HepG2 (cell line): Measurements from ENCODE around the gene HSDL2. TPM values are rescaled to one million over a fixed set of nuclear protein-coding genes. Genes with fewer than 3 reads are reported as not detected.
A peak's percentile ranks its signal among the peaks of the same experiment; 100 is the strongest.

Source experiments
- ETV5 ChIP-seq: IDR thresholded peaks from 2 replicates; pipeline ENCODE4 v1.6.1; 2018; ENCODE audit warnings: missing biosample characterization, missing genetic modification reagents, inconsistent platforms, borderline replicate concordance
- EZH2 ChIP-seq: conservative IDR thresholded peaks from 2 replicates; pipeline ENCODE4 v1.6.1; 2012; ENCODE audit warnings: mild to moderate bottlenecking, low read depth, low read length, moderate library complexity
- GABPB1 ChIP-seq: IDR thresholded peaks from 2 replicates; pipeline ENCODE4 v1.6.1; 2016; ENCODE audit warnings: mild to moderate bottlenecking, missing genetic modification reagents, moderate library complexity, missing compliant biosample characterization
- IRX3 ChIP-seq: sonication (generic); formaldehyde crosslinking; IDR thresholded peaks from 2 replicates; pipeline ENCODE4 v1.8.1; 2023; ENCODE audit warnings: mild to moderate bottlenecking, low read depth, missing genetic modification reagents, borderline replicate concordance
- KDM5A ChIP-seq: fragments of 200-600 bp; sonication (generic); IDR thresholded peaks from 2 replicates; pipeline ENCODE4 v1.7.0; 2018; ENCODE audit warnings: antibody characterized with exemption, mild to moderate bottlenecking, low read length, borderline replicate concordance
- KLF9 ChIP-seq: IDR thresholded peaks from 2 replicates; pipeline ENCODE4 v1.6.1; 2016; ENCODE audit warnings: low read depth
- MAFF ChIP-seq: IDR thresholded peaks from 2 replicates; pipeline ENCODE4 v1.6.1; 2011; ENCODE audit warnings: low read depth, low read length, improper control_type of control experiment
- MED1 ChIP-seq: sonication (generic); formaldehyde crosslinking; IDR thresholded peaks from 2 replicates; pipeline ENCODE4 v1.4.0; 2020; ENCODE audit warnings: missing genetic modification reagents
- MEIS2 ChIP-seq: sonication (generic); formaldehyde crosslinking; IDR thresholded peaks from 2 replicates; pipeline ENCODE4 v1.9.0; 2021; ENCODE audit warnings: mild to moderate bottlenecking, missing genetic modification reagents
- PITX1 ChIP-seq: sonication (generic); formaldehyde crosslinking; IDR thresholded peaks from 2 replicates; pipeline ENCODE4 v1.5.1; 2020; ENCODE audit warnings: mild to moderate bottlenecking, missing genetic modification reagents
- PPARG ChIP-seq: conservative IDR thresholded peaks from 2 replicates; pipeline ENCODE4 v1.6.1; 2016; ENCODE audit warnings: missing biosample characterization, missing genetic modification reagents
- RXRA ChIP-seq: sonication (generic); formaldehyde crosslinking; IDR thresholded peaks from 2 replicates; pipeline ENCODE4 v1.5.1; 2020; ENCODE audit warnings: missing genetic modification reagents
- RXRB ChIP-seq: IDR thresholded peaks from 2 replicates; pipeline ENCODE4 v1.6.1; 2016; ENCODE audit warnings: borderline replicate concordance, missing genetic modification reagents, missing compliant biosample characterization
- SAP130 ChIP-seq: IDR thresholded peaks from 2 replicates; pipeline ENCODE4 v1.6.1; 2016; ENCODE audit warnings: low read depth
- SOX13 ChIP-seq, 3 experiments: fragments of 450-650 bp in 1 of 3; sonication (generic) in 1 of 3; formaldehyde crosslinking in 1 of 3; IDR thresholded peaks in 2 of 3; conservative IDR thresholded peaks in 1 of 3; 2 replicates each; pipeline versions ENCODE4 v1.5.0 to v1.6.1; 2016 to 2020; ENCODE audit warnings: antibody characterized with exemption in 1 of 3, mild to moderate bottlenecking in 1 of 3, missing compliant biosample characterization in 1 of 3, missing genetic modification reagents in 1 of 3, moderate library complexity in 1 of 3
- XRCC5 ChIP-seq: fragments of 200-400 bp; formaldehyde crosslinking; optimal IDR thresholded peaks from 2 replicates; pipeline ENCODE3; 2017; ENCODE audit warnings: mild to moderate bottlenecking, low read length
- ZBTB1 ChIP-seq: sonication (generic); formaldehyde crosslinking; IDR thresholded peaks from 2 replicates; pipeline ENCODE4 v1.4.0; 2020; ENCODE audit warnings: missing genetic modification reagents, borderline replicate concordance
- ZFP82 ChIP-seq: sonication (generic); formaldehyde crosslinking; IDR thresholded peaks from 2 replicates; pipeline ENCODE4 v1.5.1; 2020; ENCODE audit warnings: mild to moderate bottlenecking, missing genetic modification reagents, borderline replicate concordance
- ZFX ChIP-seq: sonication (generic); formaldehyde crosslinking; IDR thresholded peaks from 2 replicates; pipeline ENCODE4 v1.4.0; 2020; ENCODE audit warnings: mild to moderate bottlenecking, low read depth, missing genetic modification reagents, moderate library complexity
- ZNF274 ChIP-seq: sonication (generic); formaldehyde crosslinking; IDR thresholded peaks from 2 replicates; pipeline ENCODE4 v1.5.1; 2020; ENCODE audit warnings: mild to moderate bottlenecking, missing genetic modification reagents
- ZNF292 ChIP-seq: sonication (generic); formaldehyde crosslinking; IDR thresholded peaks from 2 replicates; pipeline ENCODE4 v1.8.1; 2022; ENCODE audit warnings: mild to moderate bottlenecking, low read depth, missing genetic modification reagents, borderline replicate concordance
- ZNF333 ChIP-seq: sonication (generic); formaldehyde crosslinking; IDR thresholded peaks from 2 replicates; pipeline ENCODE4 v1.4.0; 2020; ENCODE audit warnings: mild to moderate bottlenecking, missing genetic modification reagents, borderline replicate concordance
- ZNF589 ChIP-seq: sonication (generic); formaldehyde crosslinking; conservative IDR thresholded peaks from 2 replicates; pipeline ENCODE4 v1.8.0; 2022; ENCODE audit warnings: mild to moderate bottlenecking, moderate library complexity, missing genetic modification reagents
- ZNF761 ChIP-seq: sonication (generic); formaldehyde crosslinking; conservative IDR thresholded peaks from 2 replicates; pipeline ENCODE4 v1.4.0; 2020; ENCODE audit warnings: mild to moderate bottlenecking, missing genetic modification reagents
- polyA plus RNA-seq, 8 experiments: library from polyadenylated mRNA; depleted of rRNA in 3 of 8; stranded (reverse) in 7 of 8; unstranded in 1 of 8; fragments of >200 nt; fragmentation: Illumina TruSeq in 4 of 8; extraction: Trizol in 4 of 8; gene quantifications; 2 replicates each; pipeline versions ENCODE4 v1.2.1 to v1.2.3, GENCODE V29; 2011 to 2016; ENCODE audit warnings: low read depth in 4 of 8, missing spikeins in 1 of 8, mixed read lengths in 1 of 8; ENCODE audit not compliant: insufficient read depth in 1 of 8
- total RNA-seq, 5 experiments: library from RNA; depleted of rRNA; stranded (reverse); fragments of >200 nt; fragmentation: Illumina TruSeq; extraction: Trizol; gene quantifications; 2 replicates each; pipeline ENCODE4 v1.2.3, GENCODE V29; 2016; ENCODE audit warnings: low read depth in 1 of 5
- TF ChIP-seq, protein P1 (sequence below): sonication (generic); formaldehyde crosslinking; IDR thresholded peaks from 2 replicates; pipeline ENCODE4 v1.4.0; 2020; ENCODE audit warnings: mild to moderate bottlenecking, missing genetic modification reagents
- TF ChIP-seq, protein P2 (sequence below): sonication (generic); formaldehyde crosslinking; IDR thresholded peaks from 2 replicates; pipeline ENCODE4 v1.8.0; 2022; ENCODE audit warnings: low read depth, missing genetic modification reagents
- TF ChIP-seq, protein P3 (sequence below): sonication (generic); formaldehyde crosslinking; IDR thresholded peaks from 2 replicates; pipeline ENCODE4 v1.5.0; 2020; ENCODE audit warnings: mild to moderate bottlenecking, missing genetic modification reagents, borderline replicate concordance

HSDL2 gene
- total and polyA plus RNA-seq, 2 of the 13 experiments (the other 11 are each of a cell fraction or from before 2014, with no cell fraction given) = 55.3 to 80.2 TPM

DNA sequence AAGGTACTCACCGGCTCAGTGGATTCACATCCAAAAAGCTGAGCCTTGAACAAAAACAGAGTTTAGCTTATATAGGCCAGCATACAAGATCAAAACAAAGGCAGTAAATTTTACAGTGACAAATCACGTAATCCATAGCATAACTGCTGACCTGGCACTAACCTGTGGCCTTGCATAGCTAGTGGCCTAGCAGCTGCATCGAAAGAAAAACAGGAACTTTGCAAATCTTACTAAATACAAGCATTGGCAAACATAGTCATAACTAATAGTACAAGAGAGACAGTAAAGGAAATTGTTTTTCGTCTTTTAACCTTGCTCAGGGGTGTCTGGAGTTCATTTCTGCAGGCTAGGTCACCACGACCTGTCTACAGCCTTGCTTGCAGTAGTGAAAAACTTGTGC, 4.8 kb downstream of the HSDL2 start (continued):
- TF ChIP-seq SAP130 (CRISPR knock-in tag) (peak; percentile 47; the same call in 1 of the 2 replicates), ZNF761 (CRISPR knock-in tag) (no peak), ZNF274 (CRISPR knock-in tag) (no peak), KDM5A (no peak), ZNF292 (CRISPR knock-in tag) (peak; percentile 18; the same call in 1 of the 2 replicates), RXRB (CRISPR knock-in tag) (peak; percentile 41; the same call in 1 of the 2 replicates), PPARG (CRISPR knock-in tag) (no peak; the same call in 1 of the 2 replicates), PITX1 (CRISPR knock-in tag) (no peak), MED1 (CRISPR knock-in tag) (peak; percentile 71), GABPB1 (CRISPR knock-in tag) (no peak), IRX3 (CRISPR knock-in tag) (no peak), KLF9 (CRISPR knock-in tag) (no peak), MEIS2 (CRISPR knock-in tag) (no peak), ZNF589 (no peak), MAFF (peak; percentile 99), EZH2 (no peak), ZFP82 (CRISPR knock-in tag) (no peak), ZNF333 (CRISPR knock-in tag) (no peak), ETV5 (peak; percentile 37; the same call in 1 of the 2 replicates), XRCC5 (no peak), RXRA (CRISPR knock-in tag) (no peak), ZBTB1 (CRISPR knock-in tag) (no peak), SOX13 (IDR thresholded peaks at IDR 0.05) (no peak), SOX13 (CRISPR knock-in tag; conservative IDR thresholded peaks at IDR 0.05 in 1 of 2, IDR thresholded peaks at IDR 0.05 in 1 of 2) (peak in 1 of 2 experiments; percentile 45; a peak in 1 of 4 replicates), ZFX (CRISPR knock-in tag) (peak; percentile 34; the same call in 1 of the 2 replicates)
- TF ChIP-seq, protein P1, sequence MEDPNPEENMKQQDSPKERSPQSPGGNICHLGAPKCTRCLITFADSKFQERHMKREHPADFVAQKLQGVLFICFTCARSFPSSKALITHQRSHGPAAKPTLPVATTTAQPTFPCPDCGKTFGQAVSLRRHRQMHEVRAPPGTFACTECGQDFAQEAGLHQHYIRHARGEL = no peak
- TF ChIP-seq, protein P2, sequence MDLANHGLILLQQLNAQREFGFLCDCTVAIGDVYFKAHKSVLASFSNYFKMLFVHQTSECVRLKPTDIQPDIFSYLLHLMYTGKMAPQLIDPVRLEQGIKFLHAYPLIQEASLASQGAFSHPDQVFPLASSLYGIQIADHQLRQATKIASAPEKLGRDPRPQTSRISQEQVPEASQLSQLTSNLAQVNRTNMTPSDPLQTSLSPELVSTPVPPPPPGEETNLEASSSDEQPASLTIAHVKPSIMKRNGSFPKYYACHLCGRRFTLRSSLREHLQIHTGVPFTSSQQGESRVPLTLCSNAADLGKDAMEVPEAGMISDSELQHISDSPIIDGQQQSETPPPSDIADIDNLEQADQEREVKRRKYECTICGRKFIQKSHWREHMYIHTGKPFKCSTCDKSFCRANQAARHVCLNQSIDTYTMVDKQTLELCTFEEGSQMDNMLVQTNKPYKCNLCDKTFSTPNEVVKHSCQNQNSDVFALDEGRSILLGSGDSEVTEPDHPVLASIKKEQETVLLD (CRISPR knock-in tag) = no peak
- TF ChIP-seq, protein P3, sequence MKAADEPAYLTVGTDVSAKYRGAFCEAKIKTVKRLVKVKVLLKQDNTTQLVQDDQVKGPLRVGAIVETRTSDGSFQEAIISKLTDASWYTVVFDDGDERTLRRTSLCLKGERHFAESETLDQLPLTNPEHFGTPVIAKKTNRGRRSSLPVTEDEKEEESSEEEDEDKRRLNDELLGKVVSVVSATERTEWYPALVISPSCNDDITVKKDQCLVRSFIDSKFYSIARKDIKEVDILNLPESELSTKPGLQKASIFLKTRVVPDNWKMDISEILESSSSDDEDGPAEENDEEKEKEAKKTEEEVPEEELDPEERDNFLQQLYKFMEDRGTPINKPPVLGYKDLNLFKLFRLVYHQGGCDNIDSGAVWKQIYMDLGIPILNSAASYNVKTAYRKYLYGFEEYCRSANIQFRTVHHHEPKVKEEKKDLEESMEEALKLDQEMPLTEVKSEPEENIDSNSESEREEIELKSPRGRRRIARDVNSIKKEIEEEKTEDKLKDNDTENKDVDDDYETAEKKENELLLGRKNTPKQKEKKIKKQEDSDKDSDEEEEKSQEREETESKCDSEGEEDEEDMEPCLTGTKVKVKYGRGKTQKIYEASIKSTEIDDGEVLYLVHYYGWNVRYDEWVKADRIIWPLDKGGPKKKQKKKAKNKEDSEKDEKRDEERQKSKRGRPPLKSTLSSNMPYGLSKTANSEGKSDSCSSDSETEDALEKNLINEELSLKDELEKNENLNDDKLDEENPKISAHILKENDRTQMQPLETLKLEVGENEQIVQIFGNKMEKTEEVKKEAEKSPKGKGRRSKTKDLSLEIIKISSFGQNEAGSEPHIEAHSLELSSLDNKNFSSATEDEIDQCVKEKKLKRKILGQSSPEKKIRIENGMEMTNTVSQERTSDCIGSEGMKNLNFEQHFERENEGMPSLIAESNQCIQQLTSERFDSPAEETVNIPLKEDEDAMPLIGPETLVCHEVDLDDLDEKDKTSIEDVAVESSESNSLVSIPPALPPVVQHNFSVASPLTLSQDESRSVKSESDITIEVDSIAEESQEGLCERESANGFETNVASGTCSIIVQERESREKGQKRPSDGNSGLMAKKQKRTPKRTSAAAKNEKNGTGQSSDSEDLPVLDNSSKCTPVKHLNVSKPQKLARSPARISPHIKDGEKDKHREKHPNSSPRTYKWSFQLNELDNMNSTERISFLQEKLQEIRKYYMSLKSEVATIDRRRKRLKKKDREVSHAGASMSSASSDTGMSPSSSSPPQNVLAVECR = no peak
